Measurements from ENCODE around the gene SGK1. TPM values are rescaled to one million over a fixed set of nuclear protein-coding genes. Genes with fewer than 3 reads are reported as not detected.

Gene SGK1
- total RNA-seq, 2 experiments from 2014 or later, result 117 to 120 TPM

DNA sequence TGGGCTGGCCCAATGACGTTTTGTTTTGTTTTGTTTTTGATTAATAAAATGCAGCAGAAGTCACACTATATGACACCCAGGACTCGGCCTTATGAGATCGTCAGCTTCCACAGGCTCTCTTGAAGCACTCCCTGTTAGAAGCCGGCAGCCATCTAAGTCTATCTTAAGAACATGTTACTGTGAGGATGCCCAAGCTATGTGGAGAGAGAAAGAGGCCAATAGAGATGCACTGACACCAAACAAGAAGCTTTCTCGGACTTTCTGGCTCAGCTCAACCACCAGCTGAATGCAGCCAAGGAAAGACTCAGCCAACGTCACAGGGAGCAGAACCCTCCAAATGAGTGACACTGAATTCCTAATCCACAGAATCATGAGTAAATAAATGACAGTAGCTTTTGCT is 14.0 kb downstream of the SGK1 start:
- Histone ChIP-seq H3K4me3 (ENCODE audit: low read length) (no peak overlapping the region), H3K27me3 (ENCODE audit: control insufficient read depth in 1 of 2, insufficient read depth in 2 of 2, low read length in 2 of 2) (no peaks in the 10 kb centered on the region), H3K36me3 (ENCODE audit: insufficient read depth, low read length) (no peaks in the 10 kb centered on the region), H3K9me3 (ENCODE audit: control insufficient read depth in 1 of 2, insufficient read depth in 1 of 2, low read length in 2 of 2) (peaks cover 0 to 5% of the 10 kb centered on the region in 2 experiments), H3K27ac (ENCODE audit: low read depth in 1 of 2, low read length in 2 of 2) (no peak overlapping the region), H3K4me1 (ENCODE audit: insufficient read depth, low read length) (no peaks in the 10 kb centered on the region)
- Mint-ChIP-seq H3K9me3 (no peaks in the 10 kb centered on the region), H3K36me3 (ENCODE audit: low read depth) (no peaks in the 10 kb centered on the region), H3K4me1 (ENCODE audit: low read depth) (no peaks in the 10 kb centered on the region), H3K27me3 (no peaks in the 10 kb centered on the region), H3K4me3 (no peak overlapping the region), H3K27ac (no peak overlapping the region)
- ChIA-PET CTCF (no interaction called here), POLR2A (no interaction called here)
- TF ChIP-seq, protein P1, sequence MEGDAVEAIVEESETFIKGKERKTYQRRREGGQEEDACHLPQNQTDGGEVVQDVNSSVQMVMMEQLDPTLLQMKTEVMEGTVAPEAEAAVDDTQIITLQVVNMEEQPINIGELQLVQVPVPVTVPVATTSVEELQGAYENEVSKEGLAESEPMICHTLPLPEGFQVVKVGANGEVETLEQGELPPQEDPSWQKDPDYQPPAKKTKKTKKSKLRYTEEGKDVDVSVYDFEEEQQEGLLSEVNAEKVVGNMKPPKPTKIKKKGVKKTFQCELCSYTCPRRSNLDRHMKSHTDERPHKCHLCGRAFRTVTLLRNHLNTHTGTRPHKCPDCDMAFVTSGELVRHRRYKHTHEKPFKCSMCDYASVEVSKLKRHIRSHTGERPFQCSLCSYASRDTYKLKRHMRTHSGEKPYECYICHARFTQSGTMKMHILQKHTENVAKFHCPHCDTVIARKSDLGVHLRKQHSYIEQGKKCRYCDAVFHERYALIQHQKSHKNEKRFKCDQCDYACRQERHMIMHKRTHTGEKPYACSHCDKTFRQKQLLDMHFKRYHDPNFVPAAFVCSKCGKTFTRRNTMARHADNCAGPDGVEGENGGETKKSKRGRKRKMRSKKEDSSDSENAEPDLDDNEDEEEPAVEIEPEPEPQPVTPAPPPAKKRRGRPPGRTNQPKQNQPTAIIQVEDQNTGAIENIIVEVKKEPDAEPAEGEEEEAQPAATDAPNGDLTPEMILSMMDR (IDR thresholded peaks at IDR 0.05), result no peak
- ATAC-seq (ENCODE audit: poor library complexity) (no peak), DNase-seq (no peak)
- intact Hi-C loops (cut with DNase I, micrococcal nuclease), result no loop called here

DNA sequence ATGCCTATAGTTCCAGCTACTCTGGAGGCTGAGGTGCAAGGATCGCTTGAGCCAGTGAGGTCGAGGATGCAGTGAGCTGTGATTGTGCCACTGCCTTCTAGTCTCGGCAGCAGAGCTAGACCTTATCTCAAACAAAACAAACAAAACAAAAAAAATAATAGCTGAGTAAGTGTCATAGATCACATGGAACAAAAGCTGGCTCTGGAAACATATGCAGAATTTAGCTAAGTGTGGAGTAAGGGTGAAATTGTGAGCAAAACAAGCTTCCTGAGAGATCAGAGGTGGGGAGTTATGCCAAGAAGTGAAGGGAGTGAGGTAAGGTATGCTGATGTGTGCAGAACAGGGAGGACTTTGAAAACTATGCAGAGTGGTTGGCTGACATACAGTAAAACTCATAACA is 18.7 kb downstream of the SGK1 start:
- ATAC-seq (ENCODE audit: poor library complexity) (no peak), DNase-seq (no peak)
- POLR2A ChIA-PET, result interaction anchor here (0.6 kb wide), 1 partner anchor 52 kb away, joined by 4 read pairs; no protein-coding TSS in a partner anchor
- CTCF ChIA-PET, result interaction anchor here (0.7 kb wide), 1 partner anchor 139 kb away, joined by 4 read pairs; no protein-coding TSS in a partner anchor
- TF ChIP-seq, protein P1 (IDR thresholded peaks at IDR 0.05), result no peak
- Histone ChIP-seq H3K4me1 (ENCODE audit: insufficient read depth, low read length) (no peaks in the 10 kb centered on the region), H3K4me3 (ENCODE audit: low read length) (no peak overlapping the region), H3K9me3 (ENCODE audit: control insufficient read depth in 1 of 2, insufficient read depth in 1 of 2, low read length in 2 of 2) (peaks cover 0 to 5% of the 10 kb centered on the region in 2 experiments), H3K36me3 (ENCODE audit: insufficient read depth, low read length) (no peaks in the 10 kb centered on the region), H3K27me3 (ENCODE audit: control insufficient read depth in 1 of 2, insufficient read depth in 2 of 2, low read length in 2 of 2) (no peaks in the 10 kb centered on the region), H3K27ac (ENCODE audit: low read depth in 1 of 2, low read length in 2 of 2) (no peak overlapping the region)
- Mint-ChIP-seq H3K36me3 (ENCODE audit: low read depth) (no peaks in the 10 kb centered on the region), H3K9me3 (no peaks in the 10 kb centered on the region), H3K27me3 (no peaks in the 10 kb centered on the region), H3K27ac (no peak overlapping the region), H3K4me1 (ENCODE audit: low read depth) (no peaks in the 10 kb centered on the region), H3K4me3 (no peak overlapping the region)
- intact Hi-C loops (cut with DNase I, micrococcal nuclease), result no loop called here

DNA sequence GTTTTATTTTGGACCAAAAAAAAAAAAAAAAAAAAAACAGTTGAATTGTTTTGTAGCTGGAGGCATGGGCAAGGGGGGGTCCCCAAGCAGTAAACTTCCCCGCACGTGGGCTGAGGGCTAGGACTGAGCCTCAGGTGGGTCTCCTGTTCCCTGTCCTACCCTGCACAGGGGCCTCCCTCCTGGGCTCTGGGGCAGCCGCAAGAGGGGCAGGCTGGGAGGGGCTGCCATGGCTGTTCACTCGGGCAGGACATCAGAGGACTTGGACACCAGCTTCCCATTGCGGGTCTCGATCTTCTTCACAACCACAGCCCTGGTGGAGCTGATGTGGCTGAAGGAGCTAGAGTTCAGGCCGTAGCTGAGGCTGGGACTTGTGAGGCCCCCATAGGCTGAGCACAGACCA is 21.1 kb downstream of the SGK1 start:
- H3K36me3 ChIP-seq (ENCODE audit: insufficient read depth, low read length), result no peaks in the 10 kb centered on the region
- H3K36me3 Mint-ChIP-seq (ENCODE audit: low read depth), result no peaks in the 10 kb centered on the region
- no peaks in the 10 kb centered on the region for H3K4me1 ChIP-seq (ENCODE audit: insufficient read depth, low read length)
- DNase-seq, result no peak
- H3K9me3 Mint-ChIP-seq, result no peaks in the 10 kb centered on the region
- H3K27me3 Mint-ChIP-seq, result no peaks in the 10 kb centered on the region
- H3K27me3 ChIP-seq (ENCODE audit: control insufficient read depth in 1 of 2, insufficient read depth in 2 of 2, low read length in 2 of 2), result no peaks in the 10 kb centered on the region
- H3K27ac Mint-ChIP-seq, result no peak overlapping the region
- no peaks in the 10 kb centered on the region for H3K4me1 Mint-ChIP-seq (ENCODE audit: low read depth)
- CTCF ChIA-PET, result no interaction called here
- TF ChIP-seq, protein P1 (IDR thresholded peaks at IDR 0.05), result no peak
- no peak overlapping the region for H3K4me3 ChIP-seq (ENCODE audit: low read length)
- no peak overlapping the region for H3K4me3 Mint-ChIP-seq
- POLR2A ChIA-PET, result interaction anchor here (1.1 kb wide), 1 partner anchor 18 kb away, joined by 4 read pairs; no protein-coding TSS in a partner anchor
- intact Hi-C loops (cut with DNase I, micrococcal nuclease), result no loop called here
- H3K9me3 ChIP-seq (ENCODE audit: control insufficient read depth in 1 of 2, insufficient read depth in 1 of 2, low read length in 2 of 2), result no peaks in the 10 kb centered on the region
- H3K27ac ChIP-seq (ENCODE audit: low read depth in 1 of 2, low read length in 2 of 2), result no peak overlapping the region
- ATAC-seq (ENCODE audit: poor library complexity), result no peak

All from CD4-positive, alpha-beta T cell (primary cell).